SK-N-SH treated with all-trans-retinoic acid at 6 μM for 48 hours (cell line): ENCODE data around the gene MRPL3.

Experiments used
- ATAC-seq: fragments of 200-7000 bp; cut with Tn5 transposase; 3 replicates; pipeline ENCODE4 v1.9.1; 2020; ENCODE audit warnings: mild to moderate bottlenecking, moderate library complexity
- ARNTL ChIP-seq: fragments of 450-650 bp; formaldehyde crosslinking; IDR thresholded peaks from 2 replicates; pipeline ENCODE4 v1.5.0; 2020; ENCODE audit warnings: low read depth, mild to moderate bottlenecking, moderate library complexity, borderline replicate concordance
- BACH2 ChIP-seq: fragments of 250-450 bp; sonication (Bioruptor Pico); IDR thresholded peaks from 2 replicates; pipeline ENCODE4 v1.9.0; 2021; ENCODE audit warnings: mild to moderate bottlenecking, borderline replicate concordance
- CSDC2 ChIP-seq: fragments of 250-450 bp; sonication (Bioruptor Pico); IDR thresholded peaks from 2 replicates; pipeline ENCODE4 v1.5.0; 2020; ENCODE audit warnings: mild to moderate bottlenecking, moderate library complexity
- CSRNP3 ChIP-seq: fragments of 250-450 bp; sonication (Bioruptor Pico); IDR thresholded peaks from 2 replicates; pipeline ENCODE4 v1.5.1; 2021; ENCODE audit warnings: mild to moderate bottlenecking, moderate library complexity
- ESRRG ChIP-seq: fragments of 250-450 bp; sonication (Bioruptor Pico); IDR thresholded peaks from 2 replicates; pipeline ENCODE4 v1.6.1; 2021; ENCODE audit warnings: mild to moderate bottlenecking
- GLIS3 ChIP-seq: fragments of 250-450 bp; sonication (Bioruptor Pico); IDR thresholded peaks from 2 replicates; pipeline ENCODE4 v1.5.0; 2020; ENCODE audit warnings: mild to moderate bottlenecking, moderate library complexity
- ISL1 ChIP-seq: fragments of 250-450 bp; sonication (Bioruptor Pico); IDR thresholded peaks from 2 replicates; pipeline ENCODE4 v2.1.2; 2022; ENCODE audit warnings: mild to moderate bottlenecking, moderate library complexity
- OSR1 ChIP-seq: fragments of 250-450 bp; sonication (Bioruptor Pico); IDR thresholded peaks from 2 replicates; pipeline ENCODE4 v1.8.0; 2022; ENCODE audit warnings: moderate library complexity, mild to moderate bottlenecking, inconsistent platforms
- PATZ1 ChIP-seq: fragments of 250-450 bp; sonication (Bioruptor Pico); IDR thresholded peaks from 2 replicates; pipeline ENCODE4 v1.8.0; 2020; ENCODE audit warnings: mild to moderate bottlenecking, moderate library complexity, borderline replicate concordance
- POU6F1 ChIP-seq: fragments of 250-450 bp; sonication (Bioruptor Pico); IDR thresholded peaks from 2 replicates; pipeline ENCODE4 v1.8.0; 2021; ENCODE audit warnings: low read depth, mild to moderate bottlenecking, moderate library complexity, borderline replicate concordance
- PPARA ChIP-seq: fragments of 250-450 bp; sonication (Bioruptor Pico); IDR thresholded peaks from 2 replicates; pipeline ENCODE4 v1.5.0; 2020; ENCODE audit warnings: mild to moderate bottlenecking, borderline replicate concordance
- SNAI2 ChIP-seq: fragments of 250-450 bp; sonication (Bioruptor Pico); IDR thresholded peaks from 2 replicates; pipeline ENCODE4 v1.5.0; 2020; ENCODE audit warnings: mild to moderate bottlenecking, moderate library complexity
- TCF4 ChIP-seq: fragments of 250-450 bp; sonication (Bioruptor Pico); IDR thresholded peaks from 2 replicates; pipeline ENCODE4 v1.8.0; 2021; ENCODE audit warnings: mild to moderate bottlenecking, moderate library complexity, borderline replicate concordance
- TOX ChIP-seq: fragments of 250-450 bp; sonication (Bioruptor Pico); IDR thresholded peaks from 2 replicates; pipeline ENCODE4 v1.8.0; 2021; ENCODE audit warnings: mild to moderate bottlenecking, moderate library complexity, borderline replicate concordance
- ZC3H10 ChIP-seq: fragments of 250-450 bp; sonication (Bioruptor Pico); IDR thresholded peaks from 2 replicates; pipeline ENCODE4 v1.5.1; 2021; ENCODE audit warnings: mild to moderate bottlenecking, moderate library complexity
- ZFP3 ChIP-seq: fragments of 250-450 bp; sonication (Bioruptor Pico); IDR thresholded peaks from 2 replicates; pipeline ENCODE4 v1.5.0; 2020; ENCODE audit warnings: mild to moderate bottlenecking, moderate library complexity
- ZFP30 ChIP-seq: fragments of 450-650 bp; formaldehyde crosslinking; IDR thresholded peaks from 2 replicates; pipeline ENCODE4 v1.5.0; 2022; ENCODE audit warnings: mild to moderate bottlenecking, moderate library complexity
- ZNF565 ChIP-seq: fragments of 450-650 bp; formaldehyde crosslinking; conservative IDR thresholded peaks from 2 replicates; pipeline ENCODE4 v1.5.0; 2020; ENCODE audit warnings: low read depth, mild to moderate bottlenecking, moderate library complexity
- ZNF70 ChIP-seq: fragments of 450-650 bp; formaldehyde crosslinking; IDR thresholded peaks from 2 replicates; pipeline ENCODE4 v1.5.0; 2020; ENCODE audit warnings: mild to moderate bottlenecking, moderate library complexity
- ZNF8 ChIP-seq: fragments of 450-650 bp; formaldehyde crosslinking; IDR thresholded peaks from 2 replicates; pipeline ENCODE4 v1.5.0; 2020; ENCODE audit warnings: mild to moderate bottlenecking, moderate library complexity
- TF ChIP-seq, protein P1 (sequence below): fragments of 250-450 bp; sonication (Bioruptor Pico); IDR thresholded peaks from 2 replicates; pipeline ENCODE4 v1.5.1; 2020; ENCODE audit warnings: low read depth, mild to moderate bottlenecking, moderate library complexity
- TF ChIP-seq, protein P2 (sequence below): fragments of 250-450 bp; sonication (Bioruptor Pico); IDR thresholded peaks from 2 replicates; pipeline ENCODE4 v1.5.0; 2020; ENCODE audit warnings: mild to moderate bottlenecking, moderate library complexity

The MRPL3 gene

GRCh38 chr3:131477813-131478212 is 25.0 kb downstream of the MRPL3 start:
- no peak for ATAC-seq
- TF ChIP-seq TOX (CRISPR knock-in tag) (no peak), SNAI2 (no peak), CSRNP3 (CRISPR knock-in tag) (no peak), ZFP30 (CRISPR knock-in tag) (no peak), ZNF8 (no peak), ISL1 (CRISPR knock-in tag) (no peak), OSR1 (CRISPR knock-in tag) (no peak), TCF4 (CRISPR knock-in tag) (no peak), ARNTL (CRISPR knock-in tag) (no peak), POU6F1 (CRISPR knock-in tag) (no peak), GLIS3 (CRISPR knock-in tag) (no peak), ZNF565 (CRISPR knock-in tag) (no peak), CSDC2 (no peak), ESRRG (CRISPR knock-in tag) (no peak), BACH2 (CRISPR knock-in tag) (no peak), PATZ1 (CRISPR knock-in tag) (no peak), ZC3H10 (no peak), PPARA (CRISPR knock-in tag) (no peak)
- TF ChIP-seq, protein P1, sequence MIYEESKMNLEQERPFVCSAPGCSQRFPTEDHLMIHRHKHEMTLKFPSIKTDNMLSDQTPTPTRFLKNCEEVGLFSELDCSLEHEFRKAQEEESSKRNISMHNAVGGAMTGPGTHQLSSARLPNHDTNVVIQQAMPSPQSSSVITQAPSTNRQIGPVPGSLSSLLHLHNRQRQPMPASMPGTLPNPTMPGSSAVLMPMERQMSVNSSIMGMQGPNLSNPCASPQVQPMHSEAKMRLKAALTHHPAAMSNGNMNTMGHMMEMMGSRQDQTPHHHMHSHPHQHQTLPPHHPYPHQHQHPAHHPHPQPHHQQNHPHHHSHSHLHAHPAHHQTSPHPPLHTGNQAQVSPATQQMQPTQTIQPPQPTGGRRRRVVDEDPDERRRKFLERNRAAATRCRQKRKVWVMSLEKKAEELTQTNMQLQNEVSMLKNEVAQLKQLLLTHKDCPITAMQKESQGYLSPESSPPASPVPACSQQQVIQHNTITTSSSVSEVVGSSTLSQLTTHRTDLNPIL = no peak
- TF ChIP-seq, protein P2, sequence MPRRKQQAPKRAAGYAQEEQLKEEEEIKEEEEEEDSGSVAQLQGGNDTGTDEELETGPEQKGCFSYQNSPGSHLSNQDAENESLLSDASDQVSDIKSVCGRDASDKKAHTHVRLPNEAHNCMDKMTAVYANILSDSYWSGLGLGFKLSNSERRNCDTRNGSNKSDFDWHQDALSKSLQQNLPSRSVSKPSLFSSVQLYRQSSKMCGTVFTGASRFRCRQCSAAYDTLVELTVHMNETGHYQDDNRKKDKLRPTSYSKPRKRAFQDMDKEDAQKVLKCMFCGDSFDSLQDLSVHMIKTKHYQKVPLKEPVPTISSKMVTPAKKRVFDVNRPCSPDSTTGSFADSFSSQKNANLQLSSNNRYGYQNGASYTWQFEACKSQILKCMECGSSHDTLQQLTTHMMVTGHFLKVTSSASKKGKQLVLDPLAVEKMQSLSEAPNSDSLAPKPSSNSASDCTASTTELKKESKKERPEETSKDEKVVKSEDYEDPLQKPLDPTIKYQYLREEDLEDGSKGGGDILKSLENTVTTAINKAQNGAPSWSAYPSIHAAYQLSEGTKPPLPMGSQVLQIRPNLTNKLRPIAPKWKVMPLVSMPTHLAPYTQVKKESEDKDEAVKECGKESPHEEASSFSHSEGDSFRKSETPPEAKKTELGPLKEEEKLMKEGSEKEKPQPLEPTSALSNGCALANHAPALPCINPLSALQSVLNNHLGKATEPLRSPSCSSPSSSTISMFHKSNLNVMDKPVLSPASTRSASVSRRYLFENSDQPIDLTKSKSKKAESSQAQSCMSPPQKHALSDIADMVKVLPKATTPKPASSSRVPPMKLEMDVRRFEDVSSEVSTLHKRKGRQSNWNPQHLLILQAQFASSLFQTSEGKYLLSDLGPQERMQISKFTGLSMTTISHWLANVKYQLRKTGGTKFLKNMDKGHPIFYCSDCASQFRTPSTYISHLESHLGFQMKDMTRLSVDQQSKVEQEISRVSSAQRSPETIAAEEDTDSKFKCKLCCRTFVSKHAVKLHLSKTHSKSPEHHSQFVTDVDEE = no peak

- no peak for TF ChIP-seq ZC3H10
- TF ChIP-seq TCF4 (CRISPR knock-in tag) = no peak
- no peak for TF ChIP-seq CSDC2
- no peak for TF ChIP-seq ESRRG (CRISPR knock-in tag)
- TF ChIP-seq ZNF8 = no peak
- TF ChIP-seq, protein P2 = no peak
- TF ChIP-seq, protein P1 = peak; percentile 50; the same call in 1 of the 2 replicates
- TF ChIP-seq ZFP3 (CRISPR knock-in tag) = no peak
- no peak for TF ChIP-seq PPARA (CRISPR knock-in tag)
- TF ChIP-seq CSRNP3 (CRISPR knock-in tag) = no peak
- TF ChIP-seq ISL1 (CRISPR knock-in tag) = peak; percentile 71
- TF ChIP-seq ZNF70 = no peak
- TF ChIP-seq GLIS3 (CRISPR knock-in tag) = no peak
- TF ChIP-seq TOX (CRISPR knock-in tag) = no peak
- no peak for TF ChIP-seq ZNF565 (CRISPR knock-in tag)
- TF ChIP-seq, all 23 proteins: peak for 2
- peak; percentile 74 for ATAC-seq
Observed at GRCh38 chr3:131474115-131474514, 28.7 kb downstream of the MRPL3 start.
